NCI-H748 (cell line): ENCODE measurements around the gene ATP5MC2.

Source experiments
- DNase-seq: peaks from one replicate; lab custom pipeline; 2025; ENCODE audit not compliant: unreplicated experiment; lab: John Stamatoyannopoulos, UW

Gene ATP5MC2

GRCh38 chr12:53616950-53617349 is 58.9 kb downstream of the ATP5MC2 start:
- no peak for DNase-seq
